GM19455 (cell line): Measurements from ENCODE around the gene LDHAL6B.

ENCODE experiments used
- ATAC-seq: cut with Tn5 transposase; IDR thresholded peaks from one replicate; pipeline ENCODE4 v1.9.1; 2021; ENCODE audit not compliant: unreplicated experiment

Gene LDHAL6B

GRCh38 chr15:59216911-59217310 lies 10.3 kb downstream of the LDHAL6B start:
- no peak for ATAC-seq

- ATAC-seq: no peak
Measured at GRCh38 chr15:59217876-59218498, 11.3 kb downstream of the LDHAL6B start.

GRCh38 chr15:59218710-59219109 lies 12.1 kb downstream of the LDHAL6B start:
- ATAC-seq: no peak

- ATAC-seq: no peak
Measured at GRCh38 chr15:59221511-59222505, 15.2 kb downstream of the LDHAL6B start.

- ATAC-seq: no peak
Measured at GRCh38 chr15:59222906-59223550, 16.4 kb downstream of the LDHAL6B start.

GRCh38 chr15:59223736-59224135 lies 17.1 kb downstream of the LDHAL6B start:
- no peak for ATAC-seq

- no peak for ATAC-seq
Measured at GRCh38 chr15:59224474-59224873, 17.8 kb downstream of the LDHAL6B start.

GRCh38 chr15:59227021-59227420 lies 20.4 kb downstream of the LDHAL6B start:
- no peak for ATAC-seq

GRCh38 chr15:59229015-59229414 lies 22.4 kb downstream of the LDHAL6B start:
- ATAC-seq: no peak

- ATAC-seq: no peak
Measured at GRCh38 chr15:59229453-59229852, 22.8 kb downstream of the LDHAL6B start.

GRCh38 chr15:59230531-59231055 lies 23.9 kb downstream of the LDHAL6B start:
- ATAC-seq: no peak

GRCh38 chr15:59232476-59232875 lies 25.8 kb downstream of the LDHAL6B start:
- no peak for ATAC-seq

GRCh38 chr15:59236394-59236793 lies 29.8 kb downstream of the LDHAL6B start:
- no peak for ATAC-seq

GRCh38 chr15:59237119-59237855 lies 30.6 kb downstream of the LDHAL6B start:
- peak; percentile 46 for ATAC-seq

- peak; percentile 67 for ATAC-seq
Measured at GRCh38 chr15:59237924-59238331, 31.3 kb downstream of the LDHAL6B start.

GRCh38 chr15:59240036-59240435 lies 33.4 kb downstream of the LDHAL6B start:
- ATAC-seq: no peak

GRCh38 chr15:59242649-59243048 lies 36.0 kb downstream of the LDHAL6B start:
- ATAC-seq: no peak

GRCh38 chr15:59243622-59244021 lies 37.0 kb downstream of the LDHAL6B start:
- ATAC-seq: no peak

- peak; percentile 77 for ATAC-seq
Measured at GRCh38 chr15:59244337-59244736, 37.7 kb downstream of the LDHAL6B start.

- no peak for ATAC-seq
Measured at GRCh38 chr15:59245559-59245958, 38.9 kb downstream of the LDHAL6B start.

GRCh38 chr15:59247364-59247763 lies 40.7 kb downstream of the LDHAL6B start:
- no peak for ATAC-seq
